ENCODE data around the gene PIGZ. TPM values are rescaled to one million over a fixed set of nuclear protein-coding genes. Genes with fewer than 3 reads are reported as not detected.

The PIGZ gene, protein sequence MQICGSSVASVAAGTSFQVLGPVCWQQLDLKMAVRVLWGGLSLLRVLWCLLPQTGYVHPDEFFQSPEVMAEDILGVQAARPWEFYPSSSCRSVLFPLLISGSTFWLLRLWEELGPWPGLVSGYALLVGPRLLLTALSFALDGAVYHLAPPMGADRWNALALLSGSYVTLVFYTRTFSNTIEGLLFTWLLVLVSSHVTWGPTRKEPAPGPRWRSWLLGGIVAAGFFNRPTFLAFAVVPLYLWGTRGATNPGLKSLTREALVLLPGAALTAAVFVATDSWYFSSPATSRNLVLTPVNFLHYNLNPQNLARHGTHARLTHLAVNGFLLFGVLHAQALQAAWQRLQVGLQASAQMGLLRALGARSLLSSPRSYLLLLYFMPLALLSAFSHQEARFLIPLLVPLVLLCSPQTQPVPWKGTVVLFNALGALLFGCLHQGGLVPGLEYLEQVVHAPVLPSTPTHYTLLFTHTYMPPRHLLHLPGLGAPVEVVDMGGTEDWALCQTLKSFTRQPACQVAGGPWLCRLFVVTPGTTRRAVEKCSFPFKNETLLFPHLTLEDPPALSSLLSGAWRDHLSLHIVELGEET
- total RNA-seq (ENCODE audit: low replicate concordance): 1.2 TPM in 1 of 2 replicates, not detected in the other

DNA sequence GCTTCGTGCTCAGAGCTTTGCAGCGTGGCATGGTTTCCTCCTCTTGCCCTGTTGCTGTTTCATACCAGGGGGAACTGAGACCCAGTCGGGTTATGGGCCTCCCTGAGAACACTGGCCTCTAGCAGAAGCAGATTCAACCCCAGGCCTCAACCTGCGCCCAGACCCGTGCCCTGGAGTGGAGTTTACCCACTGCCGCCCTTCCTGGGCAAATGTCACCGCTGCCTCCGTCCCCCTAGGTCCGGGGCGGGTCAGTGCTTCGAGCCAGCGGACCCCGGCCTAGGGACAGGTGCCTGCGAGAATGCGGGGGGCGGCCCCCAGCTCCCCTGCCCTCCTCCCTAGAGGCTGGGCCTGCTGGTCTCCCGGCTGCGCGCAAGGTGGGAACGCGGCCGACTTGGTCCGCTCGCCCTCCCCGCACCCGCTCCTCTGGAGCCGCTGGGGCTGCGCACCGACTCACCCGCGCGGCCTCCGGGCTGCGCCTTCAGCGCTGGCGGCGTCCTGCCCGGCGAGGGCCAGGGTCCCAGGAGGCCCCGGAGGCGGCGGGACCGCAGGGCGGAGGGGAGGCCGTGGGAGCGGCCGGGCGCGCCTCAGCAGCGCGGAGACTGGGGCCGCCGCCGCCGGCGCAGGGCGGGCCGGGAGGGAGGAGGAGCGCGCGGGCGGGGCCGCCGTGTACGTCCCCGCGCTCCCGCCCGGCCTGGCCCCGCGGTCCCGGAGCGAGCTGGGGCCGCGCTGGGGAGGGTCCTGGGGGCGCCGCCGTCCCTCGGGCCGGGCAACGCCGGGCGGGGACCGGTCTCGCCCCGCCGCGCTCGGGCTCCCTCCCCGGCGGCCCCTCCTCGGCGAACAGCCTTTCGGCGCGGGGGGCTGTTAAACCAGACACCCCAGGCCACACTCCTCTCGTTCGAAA is at the start of gene PIGZ:
Gene PIGZ (minus strand): TSS at position 601 of the 901 bp plus-strand sequence. CDS start 16,802 bp downstream, outside the sequence.
- Mint-ChIP-seq H3K4me3 (peak within 1 kb of the TSS; percentile 82), H3K4me1 (peaks cover 18% of the 10 kb centered on the region), H3K36me3 (peaks cover 5% of the 10 kb centered on the region), H3K27me3 (ENCODE audit: insufficient read depth, low read depth) (peaks cover 49% of the 10 kb centered on the region), H3K27ac (no peak within 1 kb of the TSS), H3K9me3 (peaks cover 17% of the 10 kb centered on the region)
- Histone ChIP-seq H3K4me2 (peak within 1 kb of the TSS; percentile 98), H3K36me3 (no peaks in the 10 kb centered on the region), H3F3A (ENCODE audit: low read depth) (no peaks in the 10 kb centered on the region), H4K20me1 (ENCODE audit: low read depth) (no peaks in the 10 kb centered on the region), H3K9me3 (ENCODE audit: low read depth) (no peaks in the 10 kb centered on the region), H3K4me3 (peak within 1 kb of the TSS; percentile 84), H3K27me3 (peaks cover 85% of the 10 kb centered on the region), H3K79me2 (ENCODE audit: low read depth) (no peaks in the 10 kb centered on the region), H3K4me1 (no peaks in the 10 kb centered on the region), H3K27ac (no peak within 1 kb of the TSS), H3K9ac (no peak within 1 kb of the TSS), H2AFZ (replicated peaks) (peak within 1 kb of the TSS; percentile 96)
- peak; percentile 82 for TF ChIP-seq EZH2 (IDR thresholded peaks at IDR 0.05)
- TF ChIP-seq, protein P1, sequence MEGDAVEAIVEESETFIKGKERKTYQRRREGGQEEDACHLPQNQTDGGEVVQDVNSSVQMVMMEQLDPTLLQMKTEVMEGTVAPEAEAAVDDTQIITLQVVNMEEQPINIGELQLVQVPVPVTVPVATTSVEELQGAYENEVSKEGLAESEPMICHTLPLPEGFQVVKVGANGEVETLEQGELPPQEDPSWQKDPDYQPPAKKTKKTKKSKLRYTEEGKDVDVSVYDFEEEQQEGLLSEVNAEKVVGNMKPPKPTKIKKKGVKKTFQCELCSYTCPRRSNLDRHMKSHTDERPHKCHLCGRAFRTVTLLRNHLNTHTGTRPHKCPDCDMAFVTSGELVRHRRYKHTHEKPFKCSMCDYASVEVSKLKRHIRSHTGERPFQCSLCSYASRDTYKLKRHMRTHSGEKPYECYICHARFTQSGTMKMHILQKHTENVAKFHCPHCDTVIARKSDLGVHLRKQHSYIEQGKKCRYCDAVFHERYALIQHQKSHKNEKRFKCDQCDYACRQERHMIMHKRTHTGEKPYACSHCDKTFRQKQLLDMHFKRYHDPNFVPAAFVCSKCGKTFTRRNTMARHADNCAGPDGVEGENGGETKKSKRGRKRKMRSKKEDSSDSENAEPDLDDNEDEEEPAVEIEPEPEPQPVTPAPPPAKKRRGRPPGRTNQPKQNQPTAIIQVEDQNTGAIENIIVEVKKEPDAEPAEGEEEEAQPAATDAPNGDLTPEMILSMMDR (IDR thresholded peaks at IDR 0.05): no peak
- TF ChIP-seq EZH2phosphoT487 (IDR thresholded peaks at IDR 0.05): peak; percentile 72
- DNase-seq (ENCODE audit: low spot score): peak; percentile 78

- peaks cover 14% of the 10 kb centered on the region for H3K4me1 Mint-ChIP-seq
- no peaks in the 10 kb centered on the region for H3K9me3 ChIP-seq (ENCODE audit: low read depth)
- H2AFZ ChIP-seq (replicated peaks): no peak overlapping the region
- no peak overlapping the region for H3K4me3 ChIP-seq
- H3K36me3 Mint-ChIP-seq: no peaks in the 10 kb centered on the region
- no peak overlapping the region for H3K9ac ChIP-seq
- H3F3A ChIP-seq (ENCODE audit: low read depth): no peaks in the 10 kb centered on the region
- no peak overlapping the region for H3K4me3 Mint-ChIP-seq
- H3K4me2 ChIP-seq: no peak overlapping the region
- no peak for TF ChIP-seq EZH2 (IDR thresholded peaks at IDR 0.05)
- H3K36me3 ChIP-seq: no peaks in the 10 kb centered on the region
- no peaks in the 10 kb centered on the region for H3K79me2 ChIP-seq (ENCODE audit: low read depth)
- H3K4me1 ChIP-seq: peaks cover 19% of the 10 kb centered on the region
- no peaks in the 10 kb centered on the region for H3K9me3 Mint-ChIP-seq
- peaks cover 8% of the 10 kb centered on the region for H3K27me3 Mint-ChIP-seq (ENCODE audit: insufficient read depth, low read depth)
- H3K27ac Mint-ChIP-seq: no peak overlapping the region
- H4K20me1 ChIP-seq (ENCODE audit: low read depth): no peaks in the 10 kb centered on the region
- no peaks in the 10 kb centered on the region for H3K27me3 ChIP-seq
- no peak overlapping the region for H3K27ac ChIP-seq
- DNase-seq (ENCODE audit: low spot score): no peak
Measured at GRCh38 chr3:197017003-197017402, 48.4 kb upstream of the PIGZ start.

DNA sequence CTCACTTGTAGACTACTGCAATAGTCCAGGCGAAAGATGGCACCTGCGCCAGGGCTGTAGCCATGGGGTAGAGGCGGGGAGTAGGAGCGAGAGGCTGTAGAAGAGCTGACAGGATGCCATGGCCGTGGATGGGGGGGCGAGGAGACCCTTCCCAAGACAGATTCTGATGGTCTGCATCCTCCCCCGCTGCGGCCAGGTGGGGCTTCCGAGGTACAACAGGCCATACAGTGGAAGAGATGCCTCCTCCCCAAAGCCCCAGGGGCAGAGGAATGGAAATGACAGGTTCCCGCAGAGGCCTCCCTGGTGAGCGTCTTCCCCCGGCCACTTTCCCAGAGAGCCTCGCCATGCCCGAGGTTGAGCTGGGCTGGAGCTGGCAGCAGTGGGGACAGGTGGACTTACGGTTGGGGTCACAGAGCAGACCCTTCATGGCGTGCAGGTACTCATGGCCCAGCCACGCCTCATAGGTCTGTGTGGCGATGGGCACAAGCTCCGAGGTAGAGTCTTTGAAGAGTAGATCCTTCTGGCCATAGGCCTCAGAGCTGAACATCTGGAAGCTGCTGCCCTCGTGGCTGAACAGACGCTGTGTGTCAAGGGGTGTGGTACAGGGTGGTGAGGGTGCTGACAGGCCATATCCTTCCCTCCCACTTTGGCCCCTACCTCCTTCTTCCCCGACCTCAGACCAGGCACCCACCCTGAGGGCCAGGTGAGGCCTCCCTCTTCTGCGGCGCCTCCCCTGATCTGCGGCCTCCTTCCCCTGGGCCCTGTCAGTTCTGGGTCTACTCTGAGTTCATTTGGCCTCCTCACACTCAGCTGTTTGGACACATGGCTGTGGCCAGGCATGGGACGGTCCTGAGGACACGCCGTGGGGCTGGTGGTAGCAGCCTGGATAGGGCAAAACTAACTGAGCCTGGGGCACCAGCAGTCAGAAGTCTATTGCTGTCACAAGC is 47.4 kb upstream of the PIGZ start:
- Mint-ChIP-seq H3K36me3 (no peaks in the 10 kb centered on the region), H3K27me3 (ENCODE audit: insufficient read depth, low read depth) (peaks cover 10% of the 10 kb centered on the region), H3K4me1 (peaks cover 15% of the 10 kb centered on the region), H3K4me3 (no peak overlapping the region), H3K9me3 (no peaks in the 10 kb centered on the region), H3K27ac (peak overlapping the region; percentile 82)
- peaks cover 19% of the 10 kb centered on the region for H3K4me1 ChIP-seq
- no peak for DNase-seq (ENCODE audit: low spot score)
- H3K4me2 ChIP-seq: no peak overlapping the region
- H3F3A ChIP-seq (ENCODE audit: low read depth): no peaks in the 10 kb centered on the region
- no peaks in the 10 kb centered on the region for H4K20me1 ChIP-seq (ENCODE audit: low read depth)
- no peak overlapping the region for H2AFZ ChIP-seq (replicated peaks)
- H3K4me3 ChIP-seq: no peak overlapping the region
- no peaks in the 10 kb centered on the region for H3K9me3 ChIP-seq (ENCODE audit: low read depth)
- no peak overlapping the region for H3K9ac ChIP-seq
- no peaks in the 10 kb centered on the region for H3K36me3 ChIP-seq
- no peaks in the 10 kb centered on the region for H3K79me2 ChIP-seq (ENCODE audit: low read depth)
- no peak for TF ChIP-seq EZH2 (IDR thresholded peaks at IDR 0.05)
- TF ChIP-seq, protein P1 (IDR thresholded peaks at IDR 0.05): no peak
- no peak for TF ChIP-seq EZH2phosphoT487 (IDR thresholded peaks at IDR 0.05)
- no peak overlapping the region for H3K27ac ChIP-seq
- no peaks in the 10 kb centered on the region for H3K27me3 ChIP-seq
